Stimulated activated naive CD8-positive, alpha-beta T cell treated with anti-CD3 and anti-CD28 coated beads, Interleukin-15, amount 100 ng/mL, for 72 hours (primary cell): ENCODE results near the gene FOXP1.

Experiments used
- ATAC-seq: fragments of 150-1000 bp; cut with Tn5 transposase; 2 replicates; pipeline ENCODE4 v1.10.0; 2021; ENCODE audit warnings: mild to moderate bottlenecking, moderate library complexity
- DNase-seq, 2 donors: peaks; one replicate each; pipeline ENCODE4 v3.0.0; 2021 to 2022
- H3K27ac Mint-ChIP-seq, 2 donors: one replicate each; pipeline ENCODE4 v1.8.0; 2022; ENCODE audit warnings: mild to moderate bottlenecking in 2 of 2, mixed read lengths in 2 of 2, moderate library complexity in 2 of 2
- H3K27me3 Mint-ChIP-seq: one replicate; pipeline ENCODE4 v1.8.0; 2022; ENCODE audit warnings: mixed read lengths
- H3K4me1 Mint-ChIP-seq: one replicate; pipeline ENCODE4 v1.8.0; 2022; ENCODE audit warnings: mild to moderate bottlenecking, mixed read lengths
- H3K4me3 Mint-ChIP-seq, 2 donors: one replicate each; pipeline ENCODE4 v1.8.0; 2022; ENCODE audit warnings: mild to moderate bottlenecking in 2 of 2, mixed read lengths in 2 of 2, moderate library complexity in 1 of 2
- H3K9me3 Mint-ChIP-seq, 2 donors: one replicate each; pipeline ENCODE4 v1.8.0; 2022; ENCODE audit warnings: mixed read lengths in 2 of 2

The FOXP1 gene

DNA sequence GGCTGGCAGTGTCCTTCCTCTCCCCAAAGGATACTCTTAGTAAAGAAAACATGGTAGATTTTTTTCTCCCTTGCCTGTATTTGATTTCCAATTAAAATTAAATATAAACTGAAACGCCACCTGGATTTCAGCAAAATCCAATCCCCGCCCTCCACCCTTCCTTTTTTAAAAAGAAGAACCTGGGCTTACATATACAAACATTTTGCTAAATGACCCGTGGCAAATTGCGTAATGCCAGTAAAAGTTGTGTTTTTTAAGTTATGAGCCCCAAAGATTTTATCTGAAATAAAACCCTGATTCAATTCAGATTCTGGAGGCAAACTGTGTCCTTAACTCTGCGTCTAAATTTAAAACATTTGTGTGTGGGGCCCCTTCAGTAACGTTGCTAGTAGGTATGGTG is 403.0 kb downstream of the FOXP1 start:
- Mint-ChIP-seq H3K27me3 (no peaks in the 10 kb centered on the region), H3K9me3 (no peaks in the 10 kb centered on the region), H3K4me3 (no peak overlapping the region), H3K27ac (no peak overlapping the region), H3K4me1 (peaks cover 37% of the 10 kb centered on the region)
- DNase-seq: no peak
- ATAC-seq: no peak

DNA sequence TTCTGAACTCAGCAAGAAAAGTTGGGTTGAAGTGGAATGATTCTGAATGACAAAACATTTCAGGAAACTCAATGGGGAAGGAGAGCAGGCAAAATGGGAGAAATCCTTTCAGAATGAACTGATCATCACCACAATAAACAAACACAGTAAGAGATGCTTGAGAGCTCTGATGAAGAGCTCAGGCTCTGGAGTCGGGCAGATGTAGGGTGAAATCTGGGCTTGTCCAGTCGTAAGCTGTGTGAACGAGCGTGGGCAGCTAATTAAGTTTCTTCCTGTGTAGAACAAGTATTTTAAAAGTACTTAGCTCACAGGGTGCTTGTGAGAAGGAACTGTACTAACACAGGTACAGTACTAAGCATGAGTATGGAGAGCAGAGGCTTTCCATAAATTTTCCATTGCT is 406.2 kb downstream of the FOXP1 start:
- no peak for ATAC-seq

DNA sequence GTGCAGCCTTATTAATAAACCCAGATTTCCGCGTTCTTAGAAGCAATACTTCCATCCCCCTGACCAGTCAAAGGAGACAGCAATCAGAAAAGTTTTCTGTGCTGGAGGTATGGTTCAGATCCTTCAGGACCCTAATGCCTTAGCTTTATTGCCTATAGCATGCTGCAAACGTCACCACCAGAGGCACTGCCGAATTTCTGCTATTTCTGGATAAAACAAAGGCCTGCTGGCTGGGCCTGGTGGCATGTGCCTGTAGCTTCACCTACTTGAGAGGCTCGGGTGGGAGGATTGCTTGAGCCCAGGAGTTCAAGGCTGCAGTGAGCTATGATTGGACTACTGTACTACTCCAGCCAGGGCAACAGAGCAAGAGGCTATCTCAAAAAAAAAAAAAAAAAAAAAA is 407.2 kb downstream of the FOXP1 start:
- ATAC-seq (no peak), DNase-seq (no peak)
- peaks cover 59% of the 10 kb centered on the region for H3K4me1 Mint-ChIP-seq
- no peaks in the 10 kb centered on the region for H3K9me3 Mint-ChIP-seq
- H3K27me3 Mint-ChIP-seq: no peaks in the 10 kb centered on the region
- peak overlapping the region in 1 of 2 donors; percentile 81 for H3K27ac Mint-ChIP-seq
- H3K4me3 Mint-ChIP-seq: no peak overlapping the region

More for the DNA sequence above, 406.2 kb downstream of the FOXP1 start:
- no peak for DNase-seq
- Mint-ChIP-seq H3K4me1 (peaks cover 54% of the 10 kb centered on the region), H3K4me3 (no peak overlapping the region), H3K9me3 (no peaks in the 10 kb centered on the region), H3K27ac (peak overlapping the region in 1 of 2 donors; percentile 33), H3K27me3 (no peaks in the 10 kb centered on the region)

DNA sequence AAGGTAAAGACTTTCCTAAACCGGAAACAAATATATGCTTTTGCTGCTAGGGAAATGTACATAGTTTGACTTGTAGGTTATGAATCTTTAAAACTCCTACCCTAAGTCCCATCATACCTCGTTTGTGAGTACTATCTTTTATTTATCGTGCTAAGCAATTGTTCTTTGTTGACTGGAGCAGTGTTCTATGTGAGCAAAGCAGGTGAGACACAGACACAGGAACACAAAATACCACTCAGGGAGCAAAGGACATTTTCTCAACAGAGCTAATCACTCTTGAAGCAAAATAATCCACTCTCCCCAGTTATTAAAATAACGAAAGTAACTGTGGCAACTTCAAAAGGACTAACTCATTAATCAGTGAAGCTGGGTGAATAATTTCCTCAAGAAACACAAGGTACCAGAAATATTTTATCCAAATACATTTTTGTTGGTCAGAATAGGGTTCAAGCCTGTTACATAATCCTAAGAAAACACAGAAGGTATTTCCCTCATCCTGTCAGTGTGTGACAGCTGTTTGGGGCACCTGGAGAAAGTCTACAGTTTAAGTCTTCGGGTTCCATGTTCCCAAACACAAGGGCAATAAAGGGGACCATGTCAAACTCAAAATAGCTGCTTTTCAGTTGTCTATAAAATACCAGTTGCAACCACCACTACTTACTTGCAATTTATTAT is 407.7 kb downstream of the FOXP1 start:
- no peaks in the 10 kb centered on the region for H3K9me3 Mint-ChIP-seq
- DNase-seq (no peak), ATAC-seq (no peak)
- H3K27me3 Mint-ChIP-seq: no peaks in the 10 kb centered on the region
- peaks cover 61% of the 10 kb centered on the region for H3K4me1 Mint-ChIP-seq
- H3K27ac Mint-ChIP-seq: peak overlapping the region in 1 of 2 donors; percentile 15
- no peak overlapping the region for H3K4me3 Mint-ChIP-seq

DNA sequence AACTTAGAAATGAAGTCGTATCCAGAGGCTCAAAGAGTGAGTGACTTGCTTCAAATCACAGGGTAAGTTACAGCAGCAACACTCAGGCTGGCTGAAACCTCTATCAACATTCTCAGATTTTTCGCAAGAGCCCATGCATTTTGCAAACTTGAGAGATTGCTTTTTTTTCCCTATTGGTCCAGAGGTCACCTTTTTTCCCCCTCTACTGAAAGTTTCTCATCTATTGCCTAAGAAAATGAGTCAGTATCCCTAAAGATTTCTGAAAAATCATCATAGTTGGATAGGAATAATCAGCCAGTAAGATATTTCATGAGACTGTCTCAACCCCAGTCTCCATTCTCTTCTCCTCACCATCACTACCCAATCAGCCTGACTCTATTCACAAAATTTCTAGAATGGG is 410.6 kb downstream of the FOXP1 start:
- Mint-ChIP-seq H3K4me1 (peaks cover 90% of the 10 kb centered on the region), H3K27ac (no peak overlapping the region), H3K4me3 (no peak overlapping the region), H3K27me3 (no peaks in the 10 kb centered on the region), H3K9me3 (no peaks in the 10 kb centered on the region)
- no peak for DNase-seq
- ATAC-seq: no peak

DNA sequence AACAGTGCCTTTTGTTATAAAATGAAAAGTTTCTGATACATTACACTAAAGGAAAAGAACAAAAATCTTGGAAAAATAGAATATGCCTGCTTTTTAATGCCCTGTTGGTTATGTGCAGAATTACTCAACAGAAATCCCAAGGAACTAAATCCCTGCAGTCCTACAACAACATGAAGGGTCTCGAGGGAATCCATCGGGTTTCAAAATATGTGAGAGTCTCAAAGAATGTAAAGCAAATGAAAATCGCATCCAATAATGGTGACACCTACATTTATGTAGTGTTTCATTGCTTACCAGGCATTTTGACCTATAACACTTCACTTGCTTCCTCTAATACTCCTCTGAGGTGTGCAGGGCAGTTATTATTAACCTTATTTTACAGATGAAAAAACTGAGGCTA is 411.3 kb downstream of the FOXP1 start:
- ATAC-seq (no peak), DNase-seq (no peak)
- H3K27me3 Mint-ChIP-seq: no peaks in the 10 kb centered on the region
- H3K9me3 Mint-ChIP-seq: no peaks in the 10 kb centered on the region
- no peak overlapping the region for H3K4me3 Mint-ChIP-seq
- H3K27ac Mint-ChIP-seq: no peak overlapping the region
- peaks cover 88% of the 10 kb centered on the region for H3K4me1 Mint-ChIP-seq

DNA sequence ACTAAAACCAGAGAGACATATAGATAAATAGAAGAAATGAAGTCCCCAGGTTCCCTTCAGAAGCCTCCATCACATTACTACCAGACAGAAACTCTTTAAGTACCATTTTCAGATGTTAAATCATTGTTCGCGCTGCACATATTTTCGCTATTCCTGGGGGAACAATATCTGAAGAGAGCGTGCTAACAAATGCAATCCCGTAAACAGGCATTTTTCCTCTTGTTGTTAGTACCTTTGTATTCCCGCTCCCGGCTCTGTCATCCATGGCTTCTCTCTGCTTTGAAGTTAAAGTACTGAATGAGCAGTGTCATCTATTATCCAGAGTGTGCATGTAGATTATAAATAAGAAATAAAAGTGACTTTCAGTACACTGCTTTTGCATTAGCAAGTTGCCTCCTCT is 412.3 kb downstream of the FOXP1 start:
- H3K4me1 Mint-ChIP-seq: peaks cover 91% of the 10 kb centered on the region

DNA sequence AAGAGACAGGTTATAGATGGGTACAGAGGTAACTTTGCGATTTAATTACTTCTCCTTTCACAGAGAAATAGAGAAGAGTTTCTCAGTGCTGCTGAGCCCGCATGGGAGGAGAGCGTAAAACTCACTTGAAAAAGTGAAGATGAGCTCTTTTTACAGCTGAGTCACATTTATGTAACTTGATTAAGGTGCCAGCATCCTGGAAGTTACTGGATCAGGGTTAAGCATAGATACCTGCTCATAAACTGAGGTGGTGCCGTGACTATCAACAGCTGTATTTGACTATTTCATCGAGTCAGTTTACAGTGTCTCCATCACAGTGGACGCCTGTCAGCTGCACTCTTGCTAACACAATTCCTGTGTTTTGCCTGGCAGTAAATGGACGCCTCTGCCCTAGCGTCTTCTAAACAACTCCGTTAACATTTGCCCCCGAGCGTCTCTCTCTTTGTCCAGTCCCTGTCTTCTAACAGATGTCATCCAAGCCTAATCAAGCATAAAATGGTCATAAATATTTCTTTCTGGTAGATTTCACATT is 414.6 kb downstream of the FOXP1 start:
- ATAC-seq (no peak), DNase-seq (no peak)
- no peak overlapping the region for H3K4me3 Mint-ChIP-seq
- peaks cover 8 to 10% of the 10 kb centered on the region in 2 donors for H3K9me3 Mint-ChIP-seq
- peak overlapping the region in 1 of 2 donors; percentile 3 for H3K27ac Mint-ChIP-seq
- H3K27me3 Mint-ChIP-seq: no peaks in the 10 kb centered on the region
- H3K4me1 Mint-ChIP-seq: peaks cover 83% of the 10 kb centered on the region

More for the DNA sequence above, 412.3 kb downstream of the FOXP1 start:
- peaks cover 4 to 8% of the 10 kb centered on the region in 2 donors for H3K9me3 Mint-ChIP-seq
- no peak for DNase-seq
- no peaks in the 10 kb centered on the region for H3K27me3 Mint-ChIP-seq
- no peak overlapping the region for H3K4me3 Mint-ChIP-seq
- ATAC-seq: no peak
- peak overlapping the region in 1 of 2 donors; percentile 89 for H3K27ac Mint-ChIP-seq

DNA sequence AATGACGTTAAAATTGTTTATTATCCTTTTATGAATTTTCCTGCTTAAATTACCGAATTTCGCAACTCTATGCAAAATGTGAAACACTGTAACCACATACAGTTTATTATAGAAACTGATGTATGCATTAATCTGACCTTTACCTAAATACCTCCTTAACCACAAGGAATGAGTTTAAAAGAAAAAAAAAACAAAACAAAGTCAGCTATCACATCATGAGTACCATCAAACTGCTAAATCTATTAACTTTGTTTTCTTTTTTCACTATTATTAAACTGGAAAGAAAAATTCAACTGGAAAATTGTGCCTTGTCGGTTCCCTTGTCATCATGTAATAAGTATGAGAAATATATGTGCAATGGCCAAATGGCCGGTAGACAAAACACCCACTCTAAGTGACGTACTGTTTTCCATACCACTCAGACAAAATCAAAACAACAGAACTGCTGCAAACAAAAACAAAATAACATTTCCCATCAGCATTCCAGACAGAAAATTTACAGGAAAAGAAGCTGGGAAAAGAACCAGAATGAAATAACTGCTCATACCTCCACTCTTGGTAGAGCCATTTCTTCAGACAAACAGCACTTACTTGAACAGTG is 415.3 kb downstream of the FOXP1 start:
- H3K27ac Mint-ChIP-seq: peak overlapping the region in 1 of 2 donors; percentile 43
- no peak for DNase-seq

DNA sequence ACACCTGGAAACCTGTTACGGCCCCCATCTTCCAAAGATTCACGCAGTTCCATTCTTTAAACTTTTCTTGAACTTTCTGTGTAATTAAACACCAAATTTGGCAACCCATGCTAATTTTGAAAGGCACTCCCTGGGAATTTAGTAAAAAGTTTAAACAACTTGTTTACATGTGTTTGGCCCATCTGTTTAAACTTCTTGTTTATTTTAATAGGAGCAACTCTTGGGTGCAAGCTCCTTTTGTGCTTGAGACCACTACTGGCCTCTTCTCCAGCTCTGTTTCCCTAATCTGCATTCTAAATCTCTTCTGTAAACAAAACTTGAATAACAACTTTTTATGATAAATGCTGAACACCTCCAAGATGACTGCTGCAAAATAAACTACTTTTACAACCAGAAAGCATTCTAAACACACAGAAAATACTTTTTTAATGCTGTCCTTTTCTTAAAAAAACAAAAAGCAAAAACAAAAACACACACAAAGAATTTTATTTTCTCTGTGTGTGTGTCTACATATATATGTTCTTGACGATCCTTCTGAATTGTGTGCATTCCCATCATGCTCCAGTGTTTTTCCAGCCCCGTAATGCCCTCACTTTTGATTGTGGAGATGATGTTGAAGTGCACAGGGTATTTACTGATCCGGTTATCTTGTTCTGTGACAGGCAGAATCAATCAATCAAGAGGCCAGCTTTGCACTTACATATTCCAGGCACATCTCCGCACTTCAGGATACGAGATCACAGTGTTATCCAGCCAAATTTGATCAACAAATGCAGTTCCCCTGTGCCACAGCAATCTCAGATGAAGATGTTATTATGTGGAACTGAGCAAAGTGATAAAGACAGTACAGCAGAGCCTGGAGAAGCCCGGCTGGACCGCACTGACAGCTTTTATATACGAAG is 416.9 kb downstream of the FOXP1 start:
- no peak for ATAC-seq
- Mint-ChIP-seq H3K9me3 (peaks cover 8 to 13% of the 10 kb centered on the region in 2 donors), H3K4me3 (no peak overlapping the region), H3K4me1 (peaks cover 84% of the 10 kb centered on the region), H3K27ac (peak overlapping the region in 1 of 2 donors; percentile 58), H3K27me3 (no peaks in the 10 kb centered on the region)
- DNase-seq: no peak

More for the DNA sequence above, 415.3 kb downstream of the FOXP1 start:
- ATAC-seq: no peak
- Mint-ChIP-seq H3K27me3 (no peaks in the 10 kb centered on the region), H3K9me3 (peaks cover 8 to 10% of the 10 kb centered on the region in 2 donors), H3K4me1 (peaks cover 82% of the 10 kb centered on the region), H3K4me3 (no peak overlapping the region)

DNA sequence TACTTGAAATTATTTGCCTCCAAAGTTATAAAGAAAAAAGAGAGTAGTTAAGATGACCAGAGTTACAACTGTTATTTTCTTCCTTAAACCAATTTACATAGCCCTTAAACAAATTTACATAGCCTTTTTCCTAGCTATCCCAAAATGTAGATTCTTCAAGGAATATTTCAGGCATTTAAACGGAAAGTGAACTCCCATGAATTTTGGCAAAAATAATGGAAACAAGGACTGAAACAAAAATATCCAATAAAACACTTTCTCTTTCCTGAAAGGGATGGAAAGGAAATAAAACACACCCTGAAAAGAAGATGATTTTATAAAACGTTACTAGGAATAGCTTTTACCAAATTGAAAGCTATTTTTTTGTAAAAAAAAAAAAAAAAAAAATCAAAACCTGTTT is 418.6 kb downstream of the FOXP1 start:
- Mint-ChIP-seq H3K4me3 (no peak overlapping the region), H3K27ac (peak overlapping the region in 1 of 2 donors; percentile 19), H3K4me1 (peaks cover 84% of the 10 kb centered on the region), H3K27me3 (no peaks in the 10 kb centered on the region), H3K9me3 (peaks cover 17 to 23% of the 10 kb centered on the region in 2 donors)
- ATAC-seq (no peak), DNase-seq (no peak)

DNA sequence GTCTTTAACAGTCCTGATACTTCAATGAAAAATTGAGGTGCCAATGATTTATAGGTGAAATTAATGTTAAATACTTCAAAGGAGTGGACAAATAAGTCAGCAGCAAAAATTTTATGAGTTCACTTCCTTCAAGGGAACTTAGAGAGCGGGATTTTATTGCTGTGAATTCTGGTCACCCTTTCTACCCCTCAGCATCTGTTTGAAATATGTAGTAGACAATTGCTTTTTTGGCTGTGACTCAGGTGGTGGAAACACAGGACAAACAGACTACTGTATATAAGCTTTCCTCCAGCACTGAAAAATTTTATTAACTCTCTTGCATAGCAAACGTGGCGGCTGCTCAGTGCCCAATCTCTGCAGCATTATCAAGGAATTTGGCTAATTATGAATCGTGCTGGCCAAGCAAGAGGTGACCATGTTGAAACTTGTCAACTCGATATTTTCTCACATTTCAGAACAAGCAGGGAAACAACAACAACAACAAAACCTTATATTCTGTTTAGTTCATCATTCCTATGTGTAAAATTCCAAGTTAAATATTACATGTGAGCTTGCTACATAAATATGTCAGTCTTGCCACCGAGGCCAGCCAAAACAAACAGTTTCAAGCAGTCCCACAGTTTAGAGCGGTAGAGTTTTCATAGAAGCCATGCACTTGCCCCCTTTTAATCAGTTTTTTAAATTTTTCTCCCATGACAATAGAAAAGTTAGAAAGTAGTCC is 420.2 kb downstream of the FOXP1 start:
- Mint-ChIP-seq H3K9me3 (peaks cover 17 to 23% of the 10 kb centered on the region in 2 donors), H3K27ac (peak overlapping the region; percentile 42 to 52), H3K27me3 (no peaks in the 10 kb centered on the region), H3K4me1 (peaks cover 84% of the 10 kb centered on the region), H3K4me3 (no peak overlapping the region)
- ATAC-seq (no peak), DNase-seq (no peak)

DNA sequence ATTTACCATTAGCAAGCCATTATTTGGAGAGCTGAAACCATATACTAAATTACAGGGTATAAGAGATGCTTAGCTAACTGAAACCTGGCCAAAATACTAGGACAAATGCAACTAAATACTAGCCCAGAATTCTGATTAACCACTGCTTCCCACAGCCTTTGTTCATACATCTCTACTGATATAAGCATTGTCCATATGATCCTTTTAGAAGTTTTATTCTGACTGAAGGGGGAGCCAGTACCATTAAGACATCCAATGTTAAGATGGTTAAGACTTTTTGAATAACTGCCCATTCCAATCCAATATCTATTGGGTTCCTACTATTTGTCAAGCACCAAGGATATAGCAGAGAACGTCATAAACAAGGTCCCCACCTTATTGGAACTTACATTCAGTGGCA is 421.3 kb downstream of the FOXP1 start:
- Mint-ChIP-seq H3K4me3 (no peak overlapping the region), H3K4me1 (peaks cover 89% of the 10 kb centered on the region), H3K27ac (peak overlapping the region in 1 of 2 donors; percentile 69), H3K27me3 (no peaks in the 10 kb centered on the region), H3K9me3 (peaks cover 17 to 23% of the 10 kb centered on the region in 2 donors)
- DNase-seq (no peak), ATAC-seq (no peak)

DNA sequence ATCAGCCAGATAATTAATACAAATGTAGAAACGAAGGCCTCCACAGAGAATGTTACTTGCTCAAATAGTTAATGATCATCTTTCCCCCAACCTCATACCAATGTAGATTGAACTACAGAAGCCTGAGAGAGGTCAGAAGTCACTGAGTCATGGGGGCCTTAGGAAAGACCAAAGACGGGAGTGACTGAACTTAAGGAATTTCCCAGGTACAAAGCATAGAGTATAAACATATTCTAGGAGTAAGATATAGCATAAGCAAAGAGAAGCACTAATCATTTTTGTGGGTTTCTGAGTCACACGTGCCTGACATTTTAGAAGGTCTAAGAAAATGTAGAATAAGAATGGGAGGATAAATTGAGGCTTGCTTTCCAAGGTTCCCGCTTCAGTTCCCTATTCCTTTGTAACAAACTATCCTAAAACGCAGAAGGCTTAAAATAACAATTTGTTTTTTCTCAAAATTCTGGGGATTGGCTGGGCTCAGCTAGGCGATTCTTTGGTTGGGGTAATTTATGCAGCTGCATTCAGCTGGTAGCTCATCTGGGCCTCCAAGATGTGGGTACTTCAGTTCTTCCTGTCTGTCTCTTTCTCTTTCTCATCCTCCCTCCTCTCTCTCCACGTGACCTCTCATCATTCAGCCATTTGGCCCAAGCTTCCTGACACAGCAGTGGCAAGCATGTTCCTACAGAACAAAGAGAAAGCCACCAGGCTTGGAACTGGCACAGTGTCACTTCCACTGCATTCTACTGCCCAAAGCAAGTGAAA is 422.6 kb downstream of the FOXP1 start:
- DNase-seq (no peak), ATAC-seq (no peak)
- Mint-ChIP-seq H3K4me3 (peak overlapping the region; percentile 38 to 46), H3K9me3 (peaks cover 10 to 16% of the 10 kb centered on the region in 2 donors), H3K27ac (peak overlapping the region; percentile 42 to 79), H3K27me3 (no peaks in the 10 kb centered on the region), H3K4me1 (peaks cover 89% of the 10 kb centered on the region)
